ENCODE measurements around the gene FRMD4A. TPM values are rescaled to one million over a fixed set of nuclear protein-coding genes. Genes with fewer than 3 reads are reported as not detected.

FRMD4A gene
- total RNA-seq, 2 donors from 2014 or later: 18.9 to 46.1 TPM

- no peaks in the 10 kb centered on the region for H3K4me1 ChIP-seq
- ATAC-seq (no peak), DNase-seq (no peak)
- TF ChIP-seq POLR2A (IDR thresholded peaks at IDR 0.05): no peak
- TF ChIP-seq CTCF (IDR thresholded peaks at IDR 0.05): no peak
- WGBS, 2 donors: 89 to 91% methylated on average over 2 of the region's 2 CpGs
- H3K27ac ChIP-seq: no peak overlapping the region
- H3K9me3 ChIP-seq: no peaks in the 10 kb centered on the region
- intact Hi-C loops (cut with DNase I): no loop called here
- no peak overlapping the region for H3K4me3 ChIP-seq
- no peaks in the 10 kb centered on the region for H3K36me3 ChIP-seq (replicated peaks in 1 of 2; ENCODE audit: insufficient read depth in 1 of 2, low read depth in 2 of 2)
- H3K27me3 ChIP-seq: no peaks in the 10 kb centered on the region
These were observed 2.9 kb upstream of the FRMD4A start for GRCh38 chr10:14333606-14334005.

GRCh38 chr10:14332903-14333302, 2.2 kb upstream of the FRMD4A start:
- ATAC-seq (no peak), DNase-seq (no peak)
- H3K36me3 ChIP-seq (replicated peaks in 1 of 2; ENCODE audit: insufficient read depth in 1 of 2, low read depth in 2 of 2): no peaks in the 10 kb centered on the region
- 87 to 90% methylated on average over 3 of the region's 3 CpGs for WGBS, 2 donors
- no peaks in the 10 kb centered on the region for H3K27me3 ChIP-seq
- TF ChIP-seq CTCF (IDR thresholded peaks at IDR 0.05) (no peak), POLR2A (IDR thresholded peaks at IDR 0.05) (no peak)
- H3K4me3 ChIP-seq: no peak overlapping the region
- no peak overlapping the region for H3K27ac ChIP-seq
- H3K4me1 ChIP-seq: no peaks in the 10 kb centered on the region
- intact Hi-C loops (cut with DNase I): no loop called here
- H3K9me3 ChIP-seq: no peaks in the 10 kb centered on the region

- DNase-seq (no peak), ATAC-seq (no peak)
- no peaks in the 10 kb centered on the region for H3K4me1 ChIP-seq
- no peak overlapping the region for H3K4me3 ChIP-seq
- H3K27me3 ChIP-seq: no peaks in the 10 kb centered on the region
- no peak overlapping the region for H3K27ac ChIP-seq
- intact Hi-C loops (cut with DNase I): no loop called here
- 65 to 90% methylated on average over 6 to 13 of the region's 13 CpGs for WGBS, 2 donors
- H3K9me3 ChIP-seq: no peaks in the 10 kb centered on the region
- no peak for TF ChIP-seq POLR2A (IDR thresholded peaks at IDR 0.05)
- TF ChIP-seq CTCF (IDR thresholded peaks at IDR 0.05): no peak
- no peaks in the 10 kb centered on the region for H3K36me3 ChIP-seq (replicated peaks in 1 of 2; ENCODE audit: insufficient read depth in 1 of 2, low read depth in 2 of 2)
These were observed 964 bp downstream of the FRMD4A start for GRCh38 chr10:14329746-14330173.

- TF ChIP-seq CTCF (IDR thresholded peaks at IDR 0.05): no peak
- no peak for TF ChIP-seq POLR2A (IDR thresholded peaks at IDR 0.05)
- Histone ChIP-seq H3K36me3 (replicated peaks in 1 of 2; ENCODE audit: insufficient read depth in 1 of 2, low read depth in 2 of 2) (no peaks in the 10 kb centered on the region), H3K4me1 (no peaks in the 10 kb centered on the region), H3K27me3 (no peaks in the 10 kb centered on the region), H3K9me3 (no peaks in the 10 kb centered on the region), H3K4me3 (no peak overlapping the region), H3K27ac (no peak overlapping the region)
- no peak for DNase-seq
- 84 to 87% methylated on average over 6 of the region's 6 CpGs for WGBS, 2 donors
- no peak for ATAC-seq
- intact Hi-C loops (cut with DNase I): no loop called here
These were observed 1.6 kb downstream of the FRMD4A start for GRCh38 chr10:14328881-14329672.

- Histone ChIP-seq H3K27ac (no peak overlapping the region), H3K9me3 (no peaks in the 10 kb centered on the region), H3K4me3 (no peak overlapping the region), H3K27me3 (no peaks in the 10 kb centered on the region), H3K4me1 (no peaks in the 10 kb centered on the region), H3K36me3 (replicated peaks in 1 of 2; ENCODE audit: insufficient read depth in 1 of 2, low read depth in 2 of 2) (no peaks in the 10 kb centered on the region)
- intact Hi-C loops (cut with DNase I): no loop called here
- ATAC-seq (no peak), DNase-seq (no peak)
- TF ChIP-seq CTCF (IDR thresholded peaks at IDR 0.05) (no peak), POLR2A (IDR thresholded peaks at IDR 0.05) (no peak)
- 63 to 74% methylated on average over 4 of the region's 4 CpGs for WGBS, 2 donors
These were observed 3.2 kb downstream of the FRMD4A start for GRCh38 chr10:14327527-14327926.
